ENCODE measurements around the gene THRB.
A peak's percentile ranks its signal among the peaks of the same experiment; 100 is the strongest.

Gene THRB

DNA sequence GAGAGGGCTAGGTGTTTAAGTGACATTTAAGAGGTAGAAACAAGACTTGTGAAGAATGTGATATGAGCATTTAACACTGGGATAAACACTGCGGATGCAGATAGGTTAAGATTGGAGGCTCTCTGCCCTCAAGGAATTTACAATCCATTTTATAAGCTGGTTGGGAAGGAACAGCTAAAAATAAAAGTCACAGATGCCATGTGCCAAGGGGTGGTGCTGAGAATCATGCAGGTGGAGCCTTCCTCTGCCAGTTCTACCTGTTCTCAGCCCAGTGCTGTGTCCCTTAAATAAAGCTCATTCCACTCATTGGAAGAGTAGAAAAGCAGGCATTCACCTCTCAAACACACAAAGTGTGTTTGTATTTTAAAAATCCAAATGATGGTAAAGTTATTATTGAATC, 261.9 kb downstream of the THRB start:
- no peak for DNase-seq

DNA sequence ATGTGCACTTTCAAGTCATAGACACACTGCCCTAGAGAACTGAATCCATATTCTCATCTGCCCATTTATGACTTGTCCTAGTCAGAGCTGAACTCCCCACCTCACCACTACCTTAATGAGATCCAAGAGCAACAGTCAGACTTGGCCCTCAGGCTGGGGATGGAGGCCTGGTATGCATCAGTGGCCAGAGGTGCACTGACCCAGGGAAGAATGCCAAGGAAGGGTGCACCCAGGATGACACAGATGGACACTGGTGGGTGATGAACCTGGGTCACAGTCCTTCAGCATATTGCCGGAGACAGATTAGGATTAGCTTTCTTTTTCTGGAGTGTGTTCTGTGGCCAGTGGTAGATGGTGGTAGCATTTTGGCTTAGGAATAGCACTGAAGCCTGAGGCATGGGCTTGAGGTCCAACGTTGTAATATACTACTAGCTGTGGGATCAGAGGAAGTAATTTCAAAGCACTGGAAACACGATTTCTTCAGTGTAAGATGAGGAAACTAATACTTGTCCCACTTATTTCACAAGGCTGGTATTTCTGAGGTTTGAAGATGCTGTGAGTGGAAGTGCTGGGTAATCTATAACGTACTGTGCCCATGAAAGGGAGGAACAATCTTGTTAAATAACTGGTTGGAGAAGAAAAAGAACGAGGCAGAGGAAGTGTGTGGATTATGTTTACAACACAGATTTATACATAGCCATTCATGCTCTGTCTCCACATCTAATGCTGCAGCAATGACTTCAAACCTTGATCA, 265.0 kb downstream of the THRB start:
- no peak for DNase-seq

DNA sequence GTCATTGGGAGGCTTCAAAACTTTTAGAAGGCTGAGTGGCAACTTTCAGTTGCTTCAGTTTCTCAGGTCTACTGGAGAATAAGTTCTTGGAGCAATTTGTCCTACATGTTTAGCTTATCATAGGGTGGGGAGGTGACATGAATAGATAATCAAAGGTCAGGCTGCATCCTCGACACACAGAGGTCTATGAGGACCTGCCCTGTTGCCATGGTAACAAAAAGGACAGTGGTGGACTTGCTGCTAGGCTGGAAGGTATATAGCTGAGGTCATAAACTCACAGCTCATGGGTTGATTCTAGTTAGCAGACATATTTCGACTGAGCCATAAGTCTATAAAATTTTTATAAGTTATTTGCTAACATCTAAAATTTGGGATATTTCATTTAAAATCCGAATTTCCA, 267.0 kb downstream of the THRB start:
- DNase-seq, result no peak

DNA sequence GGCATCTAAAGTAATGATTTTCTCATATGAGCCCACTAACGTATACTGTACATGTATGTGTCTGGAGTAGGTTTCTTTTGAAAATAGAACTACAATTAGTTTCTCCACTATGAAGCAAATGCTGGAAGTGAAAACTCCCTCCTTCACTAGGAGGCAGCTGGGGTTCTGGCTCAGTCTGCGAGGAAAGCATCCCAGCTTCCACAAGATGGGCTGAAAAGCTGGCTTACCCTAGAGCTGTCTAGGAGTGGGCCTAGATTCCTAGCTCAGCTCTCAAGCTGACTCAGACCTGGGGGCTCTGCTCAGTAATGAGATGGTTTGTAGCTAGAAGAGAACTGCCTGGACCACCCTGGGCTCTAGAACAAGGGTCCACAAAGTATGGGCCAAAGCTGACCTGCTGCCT, 268.3 kb downstream of the THRB start:
- DNase-seq, result no peak

DNA sequence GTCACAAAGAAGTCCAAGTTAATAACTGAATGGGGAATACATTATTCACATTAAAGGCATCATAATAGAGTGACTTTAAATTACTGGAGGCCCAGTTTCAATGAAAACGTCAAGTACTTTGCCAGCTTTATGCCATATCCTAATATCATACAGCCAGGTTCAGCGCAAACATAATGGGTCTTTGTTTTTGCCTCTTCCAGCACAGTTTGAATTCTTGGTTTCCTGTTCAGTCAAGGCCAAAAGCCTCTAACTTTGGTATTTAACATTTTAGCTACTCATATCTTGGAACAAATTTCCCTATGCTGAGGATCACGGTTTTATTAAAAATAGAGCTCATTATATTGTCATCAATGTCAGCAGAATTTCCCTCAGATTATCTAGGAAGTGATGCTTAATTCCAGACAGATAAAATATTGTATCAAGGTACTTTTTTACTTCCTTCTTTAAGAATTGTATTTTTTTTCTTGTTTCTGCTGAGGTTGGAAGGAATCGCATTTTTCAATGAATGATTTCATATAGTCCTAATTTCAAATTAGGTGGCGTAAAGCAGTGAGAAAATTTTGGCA, 269.2 kb downstream of the THRB start:
- DNase-seq, result no peak

DNA sequence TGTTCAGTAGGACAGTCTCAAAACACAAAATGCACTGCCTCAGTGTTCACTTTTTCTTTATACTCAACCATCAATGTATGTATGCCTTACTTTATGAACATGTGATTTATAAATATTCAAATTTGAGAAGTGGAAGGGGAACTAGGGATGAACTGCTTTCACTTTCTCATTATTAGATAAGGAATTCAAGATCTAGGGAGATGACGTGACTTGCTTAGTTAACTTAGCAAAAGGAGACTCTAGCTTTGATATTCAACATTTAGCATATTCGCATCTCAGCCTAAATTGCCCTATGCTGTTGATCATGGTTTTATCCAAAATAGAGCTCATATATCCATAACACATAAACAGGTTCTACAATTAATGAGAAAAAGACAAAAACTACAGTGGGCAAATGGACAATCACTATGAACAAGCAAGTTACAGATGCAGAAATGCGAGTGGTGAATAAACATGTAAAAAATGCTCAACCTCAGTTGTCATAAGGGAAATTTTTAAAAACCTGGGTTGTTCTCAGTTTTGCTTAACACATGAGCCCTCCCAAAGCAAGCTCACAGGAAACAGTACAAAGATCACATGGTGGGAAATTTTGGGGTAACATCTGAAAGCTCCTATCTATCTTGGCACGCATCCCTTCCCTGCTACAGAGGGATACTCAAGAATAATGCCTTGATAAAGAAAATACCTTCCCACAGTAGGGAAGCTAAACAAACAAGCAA, 269.8 kb downstream of the THRB start:
- no peak for DNase-seq

DNA sequence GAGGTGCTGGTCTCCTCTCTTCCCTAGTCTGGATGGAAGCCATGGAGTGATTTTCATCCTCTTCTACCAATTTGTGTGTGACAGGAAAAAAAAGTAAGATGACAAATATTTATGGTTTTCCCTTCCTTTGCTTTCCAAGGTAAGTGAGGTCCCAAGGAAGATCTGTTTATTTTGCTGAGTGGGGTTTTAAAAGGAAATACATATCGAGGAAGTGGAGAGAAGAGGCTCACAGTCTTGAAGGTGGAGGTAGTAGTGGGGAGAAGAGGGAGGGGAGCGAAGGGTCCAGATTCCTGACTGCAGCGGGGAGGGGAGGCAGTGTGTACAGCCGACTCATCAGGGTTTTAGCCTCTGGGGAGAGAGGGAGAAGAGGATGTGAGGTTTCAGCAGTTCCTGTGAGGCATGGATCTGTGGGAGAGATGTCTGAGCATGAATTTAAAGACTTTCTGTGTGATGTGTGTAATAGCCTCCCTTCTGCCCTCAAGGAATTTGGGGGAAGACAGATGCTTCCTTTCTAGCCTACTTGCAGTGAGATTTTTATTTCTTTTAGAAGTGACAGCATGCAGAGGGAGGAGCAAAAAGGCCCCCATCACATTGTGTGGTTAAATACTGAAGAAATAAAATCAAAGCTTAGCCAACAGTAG, 272.4 kb downstream of the THRB start:
- no peak for DNase-seq

DNA sequence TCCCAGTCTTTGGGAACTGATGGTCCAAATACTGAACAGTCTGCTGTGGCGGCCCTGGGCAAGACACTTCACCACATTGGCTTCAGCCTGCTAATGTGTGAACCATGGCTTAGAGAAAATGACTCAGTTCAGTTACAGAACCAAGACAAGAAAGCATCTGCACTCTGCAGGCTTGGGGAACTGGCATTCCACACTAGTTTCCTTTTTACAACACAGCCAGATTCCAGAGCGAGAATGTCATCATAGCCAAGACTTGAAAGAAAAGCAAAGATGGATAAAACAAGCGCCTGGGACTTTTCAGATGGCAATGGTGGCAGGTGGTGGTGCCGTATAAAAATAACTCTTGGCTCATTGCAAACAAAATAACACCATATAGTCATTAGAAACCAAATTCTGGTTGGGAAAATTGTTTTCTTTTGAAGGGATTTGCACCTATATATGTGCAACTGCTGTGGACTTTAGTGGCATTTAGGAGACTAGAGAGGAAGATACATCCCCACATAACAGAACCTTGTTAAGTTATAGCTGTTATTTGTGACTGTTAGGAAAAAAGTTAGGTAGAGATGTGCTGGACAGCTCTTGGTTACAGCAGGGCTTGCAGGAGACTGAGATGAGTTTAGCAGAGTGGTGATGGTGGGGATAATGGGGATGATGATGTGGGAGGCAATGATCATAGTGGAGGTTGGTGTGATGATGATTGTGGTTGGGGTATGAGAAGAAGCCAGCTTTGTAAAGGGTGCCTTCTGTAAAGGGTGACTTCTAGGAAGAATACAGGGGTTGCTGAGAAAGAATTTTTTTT, 273.6 kb downstream of the THRB start:
- DNase-seq, result peak in 2 of 56 donors; percentile 3 to 12

DNA sequence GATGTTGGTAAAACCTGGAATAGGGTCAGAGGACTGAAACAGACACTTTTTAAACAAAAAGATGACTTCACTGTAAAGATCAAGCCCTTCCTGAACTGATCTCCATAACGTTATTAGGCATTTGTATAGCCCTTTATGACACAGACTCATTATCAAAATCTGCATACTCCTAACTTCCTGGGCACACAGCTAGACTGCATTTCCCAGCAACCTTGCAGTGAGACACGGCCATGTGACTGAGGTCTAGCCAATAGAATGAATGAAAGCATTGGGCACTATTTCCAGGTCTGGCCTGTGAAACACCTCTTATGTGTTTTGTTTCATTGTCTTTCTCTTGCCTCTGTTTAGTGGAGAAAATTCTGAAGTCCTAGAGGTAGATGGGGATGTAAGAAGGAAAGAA, 279.1 kb downstream of the THRB start:
- no peak for DNase-seq

DNA sequence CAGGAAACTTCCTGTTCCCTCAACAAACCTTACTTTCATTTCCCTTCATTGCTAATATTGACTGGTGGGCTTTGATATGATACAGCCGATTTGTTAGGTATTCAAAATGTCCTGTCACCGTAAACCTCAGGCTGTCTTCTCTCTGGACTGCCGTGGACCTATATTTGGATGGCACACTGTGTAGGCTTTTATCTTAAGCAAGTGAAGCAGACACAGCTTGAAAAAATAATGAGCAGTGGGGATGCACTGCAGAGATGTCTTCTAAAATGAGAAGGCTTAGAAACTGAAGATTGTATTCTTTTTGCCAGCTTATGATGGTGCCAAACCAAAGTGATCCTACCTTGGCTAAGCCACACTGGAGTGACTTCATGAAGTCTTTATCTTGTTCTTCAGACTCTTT, 283.3 kb downstream of the THRB start:
- no peak for DNase-seq

DNA sequence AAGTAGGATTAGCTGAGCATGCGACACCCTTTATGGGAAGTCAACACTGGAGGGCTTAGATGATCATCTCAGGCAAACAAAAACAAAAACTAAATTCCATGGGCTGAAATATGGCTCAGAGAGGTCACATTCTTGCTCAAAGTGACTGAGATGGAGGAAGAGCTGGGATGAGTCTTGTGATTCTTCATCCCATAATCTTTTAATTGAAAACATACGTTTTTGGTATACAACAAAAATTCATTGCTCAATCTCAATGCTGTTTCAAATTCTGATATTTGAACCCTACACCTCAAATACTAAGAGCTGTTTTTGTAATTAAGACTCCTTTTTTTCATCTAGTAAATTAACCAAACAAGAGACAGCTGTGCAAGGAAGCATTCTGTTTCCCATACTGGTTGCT, 292.6 kb downstream of the THRB start:
- DNase-seq, result no peak

DNA sequence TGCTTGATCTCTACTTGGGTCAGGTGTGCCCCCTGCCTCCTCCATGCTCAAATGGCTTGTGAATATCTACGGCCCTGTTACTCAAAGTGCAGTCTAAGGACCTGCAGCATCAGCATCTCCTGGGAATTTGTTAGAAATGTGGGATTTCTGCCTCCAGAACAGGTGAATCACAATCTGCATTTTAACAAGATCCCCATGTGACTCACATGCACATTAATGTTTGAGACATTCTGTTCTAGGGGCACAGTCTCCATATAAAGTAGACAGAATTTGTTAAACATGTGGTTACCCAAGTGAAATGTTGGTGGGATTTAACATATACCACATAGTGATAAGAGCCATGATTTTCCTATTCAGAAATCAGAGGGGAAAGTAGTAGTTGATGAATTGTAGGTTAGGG, 293.3 kb downstream of the THRB start:
- peak in 6 of 56 donors; percentile 2 to 34 (median 11) for DNase-seq

DNA sequence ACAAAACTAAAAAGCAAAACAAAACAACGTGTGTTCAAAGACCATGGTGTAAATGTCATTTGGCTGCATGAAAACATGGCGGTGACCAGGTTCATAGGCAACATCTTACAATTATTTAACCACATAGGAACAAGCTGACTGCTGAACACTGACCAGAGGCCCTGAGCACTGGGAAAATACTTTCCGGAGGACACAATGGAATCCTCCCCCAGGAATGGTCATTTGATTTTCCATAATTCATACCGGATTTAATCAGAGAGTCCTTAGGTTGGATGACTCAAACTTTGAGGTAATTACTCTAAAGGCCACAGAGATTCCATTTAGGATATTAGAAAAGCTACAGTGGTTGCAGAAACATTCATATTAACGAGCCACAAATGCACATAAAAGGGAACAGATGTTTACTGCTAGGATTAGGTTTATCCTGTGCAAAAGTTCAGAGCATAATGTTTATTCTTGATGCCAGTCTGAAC, 294.8 kb downstream of the THRB start:
- DNase-seq, result no peak

DNA sequence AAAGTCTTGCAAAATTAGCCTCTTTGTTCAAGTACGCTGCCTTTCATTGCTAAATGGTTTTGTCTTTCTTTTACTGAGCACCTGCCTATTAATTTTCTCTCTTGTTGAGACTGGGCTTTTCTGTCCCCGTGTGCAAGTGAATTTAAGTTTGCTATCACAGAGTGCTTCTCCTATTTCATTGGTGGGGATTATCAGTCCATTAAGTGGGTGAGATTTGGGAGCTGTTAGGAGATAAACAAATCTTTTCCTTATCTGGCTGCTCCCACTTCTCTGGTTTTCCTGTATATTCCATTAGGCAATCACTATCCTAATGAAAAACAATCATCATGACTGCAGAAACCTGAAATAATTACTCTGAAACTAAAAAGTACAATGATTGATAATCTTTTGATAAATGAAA, 295.4 kb downstream of the THRB start:
- DNase-seq, result no peak

DNA sequence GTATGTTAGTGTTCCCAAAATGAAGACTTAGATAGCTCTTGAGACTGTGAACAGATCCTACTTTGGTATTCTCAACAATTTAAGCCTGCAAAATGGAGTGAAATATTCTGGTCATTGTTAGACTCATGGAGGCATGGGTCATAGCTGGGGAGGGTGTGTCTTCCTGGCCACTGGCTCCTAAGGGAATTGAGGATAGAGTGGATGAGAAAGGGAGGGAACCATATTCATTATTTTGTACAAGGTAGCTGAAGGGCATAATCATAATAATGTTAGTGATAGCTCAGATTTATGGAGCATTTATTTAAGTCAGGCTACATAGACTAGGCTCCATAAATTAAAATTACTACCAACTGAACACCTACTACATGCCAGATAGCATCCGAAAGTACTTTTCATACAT, 295.9 kb downstream of the THRB start:
- DNase-seq, result no peak

DNA sequence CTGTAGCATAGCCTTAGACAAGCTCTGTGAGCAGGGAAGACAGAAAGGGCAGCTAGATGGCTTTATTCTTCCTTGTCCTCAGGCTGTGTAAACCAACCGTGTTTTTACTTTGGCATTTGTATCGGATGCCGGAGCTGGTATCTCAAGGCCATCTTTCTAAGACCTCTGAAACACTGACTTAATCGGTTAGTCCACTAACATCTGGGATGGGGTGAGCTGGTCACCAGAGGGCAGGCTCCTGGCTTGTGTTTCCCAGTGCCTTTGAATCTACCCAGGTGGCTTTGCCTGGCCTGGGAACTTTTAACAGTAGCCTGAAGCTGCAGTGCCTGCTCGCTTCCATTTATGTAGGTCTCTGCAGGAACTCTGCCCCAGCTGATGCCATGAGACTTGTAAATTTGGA, 296.8 kb downstream of the THRB start:
- DNase-seq, result no peak

DNA sequence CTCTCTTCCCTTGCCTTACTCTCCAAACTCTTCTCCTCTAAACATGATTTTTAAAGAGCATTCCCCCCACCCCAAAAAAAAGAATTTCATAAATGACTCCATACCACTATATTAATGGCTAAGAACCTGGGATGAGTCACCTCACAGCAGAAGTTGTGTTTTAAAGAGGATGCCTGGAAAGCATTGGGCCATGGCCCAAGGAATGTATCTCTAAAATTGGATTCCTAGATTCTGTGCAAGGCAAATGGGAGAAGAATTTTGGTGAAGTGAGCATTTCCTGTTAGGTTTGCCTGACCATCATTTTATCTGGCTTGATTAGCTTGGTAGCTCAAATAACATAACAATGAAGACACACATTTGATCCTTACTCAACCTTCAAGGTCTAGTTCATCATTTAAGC, 298.1 kb downstream of the THRB start:
- no peak for DNase-seq

DNA sequence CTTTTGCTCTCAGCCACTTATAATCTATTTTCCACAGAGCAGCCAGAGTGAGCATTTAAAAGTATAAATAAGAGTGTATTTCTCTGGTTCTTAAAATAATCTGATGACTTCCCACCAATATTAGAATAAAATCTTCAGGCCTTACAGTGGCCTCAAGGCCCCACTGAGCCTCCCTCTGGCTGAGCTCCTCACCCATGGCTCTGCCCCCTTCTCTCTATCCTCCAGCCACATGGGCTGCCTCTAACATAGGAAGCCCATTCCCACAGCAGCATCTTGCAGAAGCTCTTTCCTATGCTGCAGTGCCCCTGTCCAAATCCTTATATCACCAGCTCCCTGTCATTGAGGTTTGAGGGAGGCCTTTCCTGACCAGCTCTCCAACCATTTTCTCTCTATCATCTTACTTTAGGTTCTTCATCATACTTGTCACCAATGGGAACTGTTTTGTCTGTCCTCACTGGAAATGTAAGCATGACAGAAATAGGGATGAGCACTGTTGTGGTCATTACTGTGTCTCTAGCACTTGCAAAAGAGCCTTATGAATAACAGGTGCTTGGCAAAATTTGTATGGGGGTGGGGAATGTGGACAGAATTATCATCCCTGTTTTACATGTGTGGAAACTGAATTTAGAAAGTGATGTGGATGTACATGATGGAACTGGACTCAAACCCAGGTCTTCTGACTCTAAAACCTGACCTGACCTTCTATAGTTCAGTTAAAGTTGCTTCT, 299.0 kb downstream of the THRB start:
- no peak for DNase-seq

DNA sequence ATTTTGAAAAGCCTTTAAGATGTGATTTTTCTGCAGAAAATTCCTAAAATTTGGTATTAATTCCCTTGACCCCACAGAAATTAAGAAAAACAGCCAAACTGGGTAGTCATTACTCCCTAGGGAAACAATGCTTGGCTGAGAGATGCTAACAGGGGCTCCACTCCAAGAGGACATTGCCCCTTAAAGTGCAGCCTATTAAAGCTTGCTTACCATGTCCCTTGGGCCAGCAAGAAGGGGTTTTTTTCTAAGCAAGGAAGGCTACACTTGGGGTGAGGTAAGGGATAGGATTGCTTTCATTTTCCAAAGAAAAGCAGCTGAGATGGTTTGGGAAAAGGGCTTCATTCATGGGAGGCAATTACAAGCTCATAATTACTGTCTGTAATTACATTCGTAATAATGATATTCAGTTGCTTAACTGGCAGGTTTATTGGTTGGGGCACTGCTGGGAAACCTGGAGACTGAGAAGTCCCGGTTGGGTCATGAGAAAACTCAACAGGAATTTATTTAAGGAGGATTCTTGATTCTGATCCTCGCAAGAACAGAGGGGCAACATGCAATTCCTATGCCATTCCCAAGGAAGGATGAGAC, 302.1 kb downstream of the THRB start:
- DNase-seq, result no peak

DNA sequence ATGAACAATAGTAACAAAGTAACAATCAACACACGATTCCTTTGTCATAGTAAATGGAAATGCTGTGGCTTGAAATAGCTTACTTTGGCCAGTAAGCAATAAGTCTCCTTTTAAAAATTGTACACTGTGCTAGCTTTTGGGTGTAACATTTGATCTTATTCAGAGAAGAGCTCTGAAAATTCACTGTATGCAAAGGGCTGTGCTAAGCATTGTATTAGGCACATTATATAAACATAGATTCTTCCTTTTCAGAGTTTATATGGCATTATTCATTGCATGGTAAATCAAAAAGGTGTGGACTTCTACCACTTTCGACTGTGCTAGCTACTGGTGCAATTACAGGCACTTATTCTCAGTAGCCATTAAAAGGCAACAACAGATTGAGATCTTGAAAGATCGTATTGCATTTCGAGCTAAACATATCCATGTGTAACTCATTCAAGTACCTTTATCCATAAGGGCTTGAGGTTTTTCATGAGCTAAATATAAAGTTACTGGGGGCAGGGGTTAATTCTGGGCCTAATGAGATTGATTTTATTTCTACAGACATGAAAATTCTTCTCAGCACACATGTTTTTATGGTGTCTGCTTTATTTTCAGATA, 302.7 kb downstream of the THRB start:
- no peak for DNase-seq

Measured in nucleus accumbens (tissue), 56 donors.